ENCODE data around the gene BTBD6. TPM values are rescaled to one million over a fixed set of nuclear protein-coding genes. Genes with fewer than 3 reads are reported as not detected.

Gene BTBD6
- total RNA-seq, 2 donors from 2014 or later = 26.9 to 34.9 TPM

DNA sequence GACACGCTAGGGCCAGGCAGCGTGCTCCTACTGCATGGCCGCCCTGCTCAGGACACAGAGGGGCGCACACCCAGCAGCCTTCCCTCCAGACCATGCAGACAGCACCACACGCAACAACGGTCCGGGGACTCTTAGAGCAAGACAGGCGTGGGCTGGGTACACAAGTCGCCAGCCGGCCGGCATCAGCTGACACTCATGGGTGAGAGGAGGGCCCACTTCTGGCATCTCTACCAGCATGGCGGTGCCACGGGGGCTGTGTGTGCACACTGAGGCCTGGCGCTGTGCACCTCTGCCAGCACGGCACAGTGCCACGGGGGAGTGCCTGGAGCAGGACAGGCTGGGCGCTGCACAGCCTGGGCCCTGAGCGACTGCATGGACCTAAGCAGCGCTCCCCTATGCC, 6.7 kb upstream of the BTBD6 start:
- no peak for DNase-seq (ENCODE audit: low spot score)
- TF ChIP-seq, protein P1, sequence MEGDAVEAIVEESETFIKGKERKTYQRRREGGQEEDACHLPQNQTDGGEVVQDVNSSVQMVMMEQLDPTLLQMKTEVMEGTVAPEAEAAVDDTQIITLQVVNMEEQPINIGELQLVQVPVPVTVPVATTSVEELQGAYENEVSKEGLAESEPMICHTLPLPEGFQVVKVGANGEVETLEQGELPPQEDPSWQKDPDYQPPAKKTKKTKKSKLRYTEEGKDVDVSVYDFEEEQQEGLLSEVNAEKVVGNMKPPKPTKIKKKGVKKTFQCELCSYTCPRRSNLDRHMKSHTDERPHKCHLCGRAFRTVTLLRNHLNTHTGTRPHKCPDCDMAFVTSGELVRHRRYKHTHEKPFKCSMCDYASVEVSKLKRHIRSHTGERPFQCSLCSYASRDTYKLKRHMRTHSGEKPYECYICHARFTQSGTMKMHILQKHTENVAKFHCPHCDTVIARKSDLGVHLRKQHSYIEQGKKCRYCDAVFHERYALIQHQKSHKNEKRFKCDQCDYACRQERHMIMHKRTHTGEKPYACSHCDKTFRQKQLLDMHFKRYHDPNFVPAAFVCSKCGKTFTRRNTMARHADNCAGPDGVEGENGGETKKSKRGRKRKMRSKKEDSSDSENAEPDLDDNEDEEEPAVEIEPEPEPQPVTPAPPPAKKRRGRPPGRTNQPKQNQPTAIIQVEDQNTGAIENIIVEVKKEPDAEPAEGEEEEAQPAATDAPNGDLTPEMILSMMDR (IDR thresholded peaks at IDR 0.05) = no peak
- H3K27me3 ChIP-seq = no peaks in the 10 kb centered on the region
- no peak overlapping the region for H3K4me3 ChIP-seq
- H3K36me3 ChIP-seq = no peaks in the 10 kb centered on the region
- no peaks in the 10 kb centered on the region for H3K4me1 ChIP-seq
- H3K9me3 ChIP-seq = no peaks in the 10 kb centered on the region
- H3K27ac ChIP-seq = no peak overlapping the region

DNA sequence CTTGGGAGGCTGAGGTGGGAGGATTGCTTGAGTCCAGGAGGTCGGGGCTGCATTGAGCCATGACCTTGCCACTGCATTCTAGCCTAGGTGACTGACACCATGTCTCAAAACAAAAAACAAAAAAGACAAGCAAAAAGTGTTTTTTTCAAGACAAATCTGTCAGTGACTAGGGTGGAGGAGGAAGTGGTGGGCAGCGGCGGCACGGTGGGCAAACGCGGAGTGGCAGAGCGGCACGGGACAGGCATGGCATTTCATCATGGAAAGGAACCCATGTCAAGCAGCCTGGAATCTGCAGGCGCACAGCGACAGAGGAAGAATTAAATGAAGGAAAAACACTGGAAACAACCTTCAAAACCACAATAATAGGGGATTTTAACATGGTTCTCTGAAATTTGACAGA, 4.0 kb upstream of the BTBD6 start:
- no peaks in the 10 kb centered on the region for H3K27me3 ChIP-seq
- H3K4me1 ChIP-seq = peaks cover 0 to 13% of the 10 kb centered on the region in 2 donors
- no peak overlapping the region for H3K4me3 ChIP-seq
- no peaks in the 10 kb centered on the region for H3K9me3 ChIP-seq
- TF ChIP-seq, protein P1 (IDR thresholded peaks at IDR 0.05) = no peak
- DNase-seq (ENCODE audit: low spot score) = no peak
- no peaks in the 10 kb centered on the region for H3K36me3 ChIP-seq
- no peak overlapping the region for H3K27ac ChIP-seq

DNA sequence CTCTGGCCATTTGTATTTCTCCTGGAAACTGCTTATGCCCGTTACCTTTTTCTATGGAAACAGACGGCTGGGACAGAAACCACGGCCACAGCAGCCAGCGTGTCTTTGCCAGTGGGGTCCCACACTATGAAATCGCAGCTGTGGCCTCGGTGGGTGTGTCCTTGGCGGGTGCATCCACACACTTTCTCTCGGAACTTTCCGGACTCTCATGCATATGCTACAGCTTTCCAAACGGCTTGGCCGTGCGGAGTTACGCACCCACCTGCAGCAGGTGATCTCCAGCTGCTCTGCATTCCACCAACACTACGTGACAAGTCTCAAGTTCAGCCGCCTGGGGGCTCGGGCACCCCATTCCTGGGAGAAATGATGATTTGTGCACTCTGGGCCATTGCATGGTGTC, 1.3 kb upstream of the BTBD6 start:
- no peaks in the 10 kb centered on the region for H3K27me3 ChIP-seq
- TF ChIP-seq, protein P1 (IDR thresholded peaks at IDR 0.05) = no peak
- no peak for DNase-seq (ENCODE audit: low spot score)
- H3K4me1 ChIP-seq = peaks cover 0 to 22% of the 10 kb centered on the region in 2 donors
- no peaks in the 10 kb centered on the region for H3K9me3 ChIP-seq
- H3K4me3 ChIP-seq = no peak overlapping the region
- H3K36me3 ChIP-seq = peaks cover 24% of the 10 kb centered on the region
- H3K27ac ChIP-seq = no peak overlapping the region

DNA sequence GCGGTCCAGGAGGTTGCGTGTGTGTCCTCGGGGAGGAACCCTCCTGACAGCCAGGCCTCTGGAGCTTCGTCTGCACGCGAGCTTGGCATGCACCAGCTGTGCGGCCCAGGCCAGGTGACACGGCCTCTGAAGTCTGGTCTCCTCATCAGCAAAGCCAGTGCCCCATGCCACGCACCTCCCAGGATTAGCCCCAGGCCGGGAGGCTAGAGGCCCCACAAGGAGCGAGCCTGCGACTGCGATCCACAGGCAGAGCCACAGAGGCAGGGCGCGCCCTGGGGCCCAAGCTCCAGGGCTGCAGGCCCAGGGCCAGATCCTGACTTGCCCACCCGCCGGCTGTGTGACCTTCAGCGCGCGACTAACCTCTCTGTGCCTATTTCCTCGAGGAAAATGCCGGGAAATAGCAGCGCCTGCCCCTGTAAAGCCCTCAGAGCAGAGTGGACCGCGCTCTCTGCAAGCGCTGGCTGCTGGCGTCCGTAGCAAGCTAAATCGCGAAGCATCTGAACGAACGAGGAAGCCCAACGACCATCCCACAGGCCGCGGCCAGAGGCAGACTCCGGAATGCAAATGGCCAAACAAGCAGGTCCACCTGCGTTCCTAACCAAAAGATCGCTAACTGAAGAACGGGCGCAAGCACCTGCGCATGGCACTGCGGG, 492 bp upstream of the BTBD6 start:
- Histone ChIP-seq H3K9me3 (no peaks in the 10 kb centered on the region), H3K4me3 (peak overlapping the region; percentile 45 to 60), H3K36me3 (peaks cover 30% of the 10 kb centered on the region), H3K27me3 (no peaks in the 10 kb centered on the region), H3K27ac (peak overlapping the region; percentile 78 to 83), H3K4me1 (peaks cover 0 to 22% of the 10 kb centered on the region in 2 donors)
- TF ChIP-seq, protein P1 (IDR thresholded peaks at IDR 0.05) = no peak
- peak; percentile 62 for DNase-seq (ENCODE audit: low spot score)

DNA sequence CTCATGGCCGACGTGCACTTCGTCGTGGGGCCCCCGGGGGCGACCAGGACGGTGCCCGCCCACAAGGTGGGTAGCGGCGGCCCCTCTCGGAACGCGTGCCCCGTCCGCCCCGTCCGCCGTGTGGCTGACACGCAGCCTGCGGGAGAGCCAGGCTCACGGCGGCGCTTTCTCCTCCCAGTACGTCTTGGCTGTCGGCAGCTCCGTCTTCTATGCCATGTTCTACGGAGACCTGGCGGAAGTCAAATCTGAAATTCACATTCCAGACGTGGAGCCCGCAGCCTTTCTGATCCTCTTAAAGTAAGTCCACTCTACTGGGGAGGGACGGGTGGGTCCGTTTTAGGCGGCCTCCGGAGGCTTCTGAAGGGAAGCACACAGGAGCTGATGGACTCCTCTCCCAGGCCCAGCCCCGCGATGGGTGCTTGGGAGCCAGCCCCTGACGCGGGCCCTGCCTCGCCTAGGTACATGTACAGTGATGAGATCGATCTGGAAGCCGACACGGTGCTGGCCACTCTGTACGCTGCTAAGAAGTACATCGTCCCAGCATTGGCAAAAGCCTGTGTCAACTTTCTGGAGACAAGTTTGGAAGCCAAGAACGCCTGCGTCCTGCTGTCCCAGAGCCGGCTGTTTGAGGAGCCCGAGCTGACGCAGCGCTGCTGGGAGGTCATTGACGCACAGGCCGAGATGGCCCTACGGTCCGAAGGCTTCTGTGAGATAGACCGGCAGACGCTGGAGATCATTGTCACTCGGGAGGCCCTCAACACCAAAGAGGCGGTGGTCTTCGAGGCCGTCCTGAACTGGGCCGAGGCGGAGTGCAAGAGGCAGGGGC, 1.1 kb downstream of the BTBD6 start:
- Histone ChIP-seq H3K27ac (peak overlapping the region; percentile 81 to 83), H3K9me3 (no peaks in the 10 kb centered on the region), H3K4me3 (peak overlapping the region; percentile 53 to 60), H3K27me3 (no peaks in the 10 kb centered on the region), H3K36me3 (peaks cover 30% of the 10 kb centered on the region), H3K4me1 (peaks cover 0 to 22% of the 10 kb centered on the region in 2 donors)
- DNase-seq (ENCODE audit: low spot score) = peak; percentile 66
- TF ChIP-seq, protein P1 (IDR thresholded peaks at IDR 0.05) = no peak

Measured in right atrium auricular region (tissue), 2 donors.